ENCODE measurements around the gene FPGS.
"Not testable (repeated sequence)": the region's sequence is repeated elsewhere in the genome, so short reads cannot be mapped to it uniquely, and the experiment has no call there.

FPGS gene

GRCh38 chr9:127835991-127836516 lies 33.4 kb downstream of the FPGS start:
- no peak for DNase-seq (ENCODE audit: low read depth in 1 of 2, low spot score in 1 of 2)

DNA sequence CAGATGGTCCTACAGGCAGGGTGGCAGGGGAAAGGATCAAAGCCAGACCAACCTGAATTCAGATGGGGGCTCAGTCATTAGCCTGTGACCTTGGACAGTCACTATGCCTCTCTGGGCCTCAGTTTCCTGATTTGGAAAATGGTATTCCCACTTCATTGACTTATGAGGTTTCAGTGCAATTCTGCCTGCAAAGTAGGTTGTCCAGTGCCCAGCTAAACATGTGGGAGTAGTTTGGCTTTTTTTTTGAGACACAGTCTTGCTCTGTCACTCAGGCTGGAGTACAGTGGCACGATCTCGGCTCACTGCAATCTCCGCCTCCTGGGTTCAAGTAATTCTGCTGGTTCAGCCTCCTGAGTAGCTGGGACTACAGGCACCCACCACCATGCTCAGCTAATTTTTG lies 33.9 kb downstream of the FPGS start:
- not testable (repeated sequence) for DNase-seq (ENCODE audit: low read depth in 1 of 2, low spot score in 1 of 2)

DNA sequence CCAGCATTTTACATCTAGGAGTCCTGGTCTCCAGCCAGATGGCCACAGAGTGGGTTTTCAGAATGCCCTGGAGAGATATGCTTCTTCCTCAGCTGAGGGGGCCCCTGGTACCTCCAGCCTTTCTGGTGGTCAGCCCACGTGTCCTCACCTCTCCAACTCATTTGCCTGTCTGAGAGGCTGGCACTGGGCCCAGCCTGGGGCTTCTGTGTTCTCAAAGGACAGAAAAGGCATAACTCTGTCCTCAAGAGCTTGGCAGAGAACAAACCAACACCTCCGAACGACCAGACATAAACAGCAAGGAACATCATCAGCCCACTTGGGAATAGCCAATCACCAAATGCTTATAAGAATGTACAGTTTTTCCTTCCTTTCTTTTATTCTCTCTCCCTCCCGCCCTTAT lies 34.7 kb downstream of the FPGS start:
- no peak for DNase-seq (ENCODE audit: low read depth in 1 of 2, low spot score in 1 of 2)

GRCh38 chr9:127838375-127839078 lies 35.8 kb downstream of the FPGS start:
- DNase-seq (ENCODE audit: low read depth in 1 of 2, low spot score in 1 of 2), result no peak

- no peak for DNase-seq (ENCODE audit: low read depth in 1 of 2, low spot score in 1 of 2)
These were observed 38.6 kb downstream of the FPGS start for GRCh38 chr9:127841087-127841835.

- DNase-seq (ENCODE audit: low read depth in 1 of 2, low spot score in 1 of 2), result no peak
These were observed 42.2 kb downstream of the FPGS start for GRCh38 chr9:127844821-127845359.

DNA sequence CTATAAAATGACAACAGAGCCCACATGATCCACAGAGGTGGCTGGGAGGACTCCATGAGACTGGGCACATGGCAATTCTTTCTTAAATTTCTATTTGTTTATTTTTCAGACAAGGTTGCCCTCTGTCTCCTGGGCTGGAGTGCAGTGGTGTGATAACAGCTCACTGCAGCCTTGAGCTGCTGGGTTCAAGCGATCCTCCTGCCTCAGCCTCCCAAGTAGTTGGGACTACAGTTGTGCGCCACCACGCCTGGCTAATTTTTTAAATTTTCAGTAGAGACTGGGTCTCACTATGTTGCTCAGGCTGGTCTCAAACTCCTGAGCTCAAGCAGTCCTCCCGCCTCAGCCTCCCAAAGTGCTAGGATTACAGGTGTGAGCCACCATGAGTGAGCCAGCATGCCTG lies 42.9 kb downstream of the FPGS start:
- DNase-seq (ENCODE audit: low read depth in 1 of 2, low spot score in 1 of 2), result not testable (repeated sequence)

GRCh38 chr9:127846443-127847177 lies 43.9 kb downstream of the FPGS start:
- no peak for DNase-seq (ENCODE audit: low read depth in 1 of 2, low spot score in 1 of 2)

GRCh38 chr9:127847178-127847510 lies 44.5 kb downstream of the FPGS start:
- no peak for DNase-seq (ENCODE audit: low read depth in 1 of 2, low spot score in 1 of 2)

- no peak for DNase-seq (ENCODE audit: low read depth in 1 of 2, low spot score in 1 of 2)
These were observed 45.4 kb downstream of the FPGS start for GRCh38 chr9:127847833-127848755.

- no peak for DNase-seq (ENCODE audit: low read depth in 1 of 2, low spot score in 1 of 2)
These were observed 46.2 kb downstream of the FPGS start for GRCh38 chr9:127848756-127849504.

GRCh38 chr9:127850286-127850830 lies 47.7 kb downstream of the FPGS start:
- DNase-seq (ENCODE audit: low read depth in 1 of 2, low spot score in 1 of 2), result no peak

GRCh38 chr9:127852829-127853228 lies 50.1 kb downstream of the FPGS start:
- DNase-seq (ENCODE audit: low read depth in 1 of 2, low spot score in 1 of 2), result no peak

DNA sequence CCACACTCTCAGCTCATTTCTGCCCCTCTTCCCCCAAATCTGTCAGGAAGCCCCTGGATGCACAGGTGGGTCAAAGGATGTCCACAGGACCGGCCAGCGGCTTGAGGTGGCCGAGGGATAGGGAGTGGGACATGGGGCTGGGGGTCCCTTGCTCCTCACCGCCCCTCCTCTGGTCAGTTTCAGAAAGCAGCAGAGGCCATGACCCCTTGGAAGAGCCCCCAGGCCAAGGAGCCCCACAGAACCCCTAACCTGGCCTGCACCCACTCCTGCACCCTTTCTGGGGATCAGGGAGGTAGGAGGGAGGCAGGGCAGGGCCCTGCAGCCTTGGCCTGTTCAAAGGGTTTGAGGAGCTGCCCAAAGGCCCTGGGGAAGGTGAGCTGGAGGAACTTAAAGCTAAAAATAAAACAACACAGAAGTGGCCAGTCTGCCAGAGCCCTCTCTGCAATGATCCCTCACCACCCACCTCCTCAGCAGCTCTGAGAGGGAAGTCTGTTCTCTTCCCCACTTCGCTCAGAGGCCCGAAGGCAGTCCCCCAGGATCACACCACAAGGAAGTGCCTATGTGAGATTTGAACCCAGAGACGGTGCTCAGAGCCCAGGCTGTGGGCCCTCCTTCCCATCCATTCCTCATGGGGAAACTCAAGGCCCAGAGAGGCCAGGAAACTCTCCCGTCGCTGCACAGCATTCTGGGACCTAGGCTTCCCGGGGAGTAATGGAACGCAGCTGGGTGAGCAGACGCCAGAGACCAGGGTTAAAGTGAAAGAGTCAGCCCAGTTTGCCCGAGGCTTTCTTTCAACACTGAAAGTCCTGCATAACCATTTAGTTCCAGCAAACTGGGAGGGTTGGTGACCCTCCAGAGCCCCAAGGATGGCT lies 50.9 kb downstream of the FPGS start:
- DNase-seq (ENCODE audit: low read depth in 1 of 2, low spot score in 1 of 2), result no peak

DNA sequence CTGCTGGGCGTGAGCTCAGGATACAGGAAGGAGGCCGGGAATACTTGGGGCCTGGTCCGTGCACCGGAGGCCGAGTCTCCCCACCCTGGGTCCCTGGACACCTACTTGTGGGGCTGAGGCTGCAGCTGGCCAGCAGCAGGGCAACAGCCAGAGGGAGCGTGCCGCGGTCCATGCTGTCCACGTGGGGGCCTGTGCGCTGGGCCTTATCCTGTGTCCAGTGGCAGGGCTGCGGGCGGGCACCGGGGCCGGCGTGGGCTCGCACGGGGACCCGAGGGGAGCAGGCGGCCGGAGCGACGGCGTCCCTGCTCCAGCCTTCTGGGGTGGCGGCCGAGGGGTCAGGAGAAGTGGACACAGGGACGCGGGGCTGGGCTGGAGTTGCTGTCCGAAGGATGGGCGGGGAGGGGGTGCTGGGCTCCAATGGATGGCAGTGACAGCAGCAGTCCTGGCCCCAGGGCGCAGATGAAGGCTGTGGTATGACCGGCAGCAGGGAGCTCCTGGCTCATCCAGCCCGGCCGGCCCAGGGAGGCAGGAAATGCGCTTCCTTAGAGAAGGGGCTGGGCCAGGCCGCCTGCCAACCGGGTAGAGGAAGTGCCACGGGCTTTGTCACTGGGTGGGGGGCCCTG lies 51.6 kb downstream of the FPGS start, which contains the start of gene ENG:
TSS of gene ENG (minus strand) at position 475 of the 623 bp plus-strand sequence. CDS start at position 172, 303 bp downstream.
- DNase-seq (ENCODE audit: low read depth in 1 of 2, low spot score in 1 of 2), result no peak

DNA sequence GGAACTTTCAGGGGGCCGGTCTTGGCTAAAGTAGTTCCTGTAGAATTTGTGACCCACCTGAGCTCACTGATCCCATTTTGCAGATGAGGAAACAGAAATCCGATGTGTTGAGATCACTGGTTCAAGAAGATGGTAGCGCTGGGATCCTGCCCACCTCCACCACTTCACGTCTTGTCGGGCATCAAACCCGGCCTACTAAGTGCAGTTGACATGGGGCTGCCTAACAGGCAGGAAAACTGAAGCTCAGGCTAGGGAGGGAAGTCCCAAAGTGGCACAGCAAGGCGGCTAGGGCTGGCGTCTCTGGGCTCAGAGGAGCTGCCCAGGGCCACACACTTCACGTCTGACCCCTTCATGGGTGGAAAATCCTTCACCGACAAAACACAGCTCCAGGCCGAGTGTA lies 52.3 kb downstream of the FPGS start:
- no peak for DNase-seq (ENCODE audit: low read depth in 1 of 2, low spot score in 1 of 2)

DNA sequence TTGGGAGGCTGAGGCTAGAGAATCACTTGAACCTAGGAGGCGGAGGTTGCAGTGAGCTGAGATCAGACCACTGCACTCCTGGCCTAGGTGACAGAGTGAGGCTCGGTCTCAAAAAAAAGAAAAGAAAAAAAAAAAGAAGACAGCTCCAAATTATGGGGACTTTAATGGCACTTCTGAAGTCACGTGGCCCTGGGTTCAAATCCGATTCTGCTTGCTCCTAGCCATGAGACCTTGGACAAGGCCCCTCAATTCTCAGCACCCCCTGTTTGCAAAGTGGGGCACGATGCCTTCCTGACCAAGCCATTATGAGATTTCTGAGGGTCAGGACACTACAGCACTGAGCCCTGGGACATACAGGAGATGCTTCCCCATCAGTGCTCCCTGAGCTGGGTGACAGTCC lies 52.8 kb downstream of the FPGS start:
- no peak for DNase-seq (ENCODE audit: low read depth in 1 of 2, low spot score in 1 of 2)
